HG02763 (cell line): ENCODE data around the gene GAL3ST1.
"Not testable (repeated sequence)": the region's sequence is repeated elsewhere in the genome, so short reads cannot be mapped to it uniquely, and the experiment has no call there.

Experiments used
- ATAC-seq: cut with Tn5 transposase; IDR thresholded peaks from one replicate; pipeline ENCODE4 v1.9.1; 2021; ENCODE audit warnings: mild to moderate bottlenecking, moderate library complexity; ENCODE audit not compliant: unreplicated experiment

The GAL3ST1 gene, protein sequence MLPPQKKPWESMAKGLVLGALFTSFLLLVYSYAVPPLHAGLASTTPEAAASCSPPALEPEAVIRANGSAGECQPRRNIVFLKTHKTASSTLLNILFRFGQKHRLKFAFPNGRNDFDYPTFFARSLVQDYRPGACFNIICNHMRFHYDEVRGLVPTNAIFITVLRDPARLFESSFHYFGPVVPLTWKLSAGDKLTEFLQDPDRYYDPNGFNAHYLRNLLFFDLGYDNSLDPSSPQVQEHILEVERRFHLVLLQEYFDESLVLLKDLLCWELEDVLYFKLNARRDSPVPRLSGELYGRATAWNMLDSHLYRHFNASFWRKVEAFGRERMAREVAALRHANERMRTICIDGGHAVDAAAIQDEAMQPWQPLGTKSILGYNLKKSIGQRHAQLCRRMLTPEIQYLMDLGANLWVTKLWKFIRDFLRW

DNA sequence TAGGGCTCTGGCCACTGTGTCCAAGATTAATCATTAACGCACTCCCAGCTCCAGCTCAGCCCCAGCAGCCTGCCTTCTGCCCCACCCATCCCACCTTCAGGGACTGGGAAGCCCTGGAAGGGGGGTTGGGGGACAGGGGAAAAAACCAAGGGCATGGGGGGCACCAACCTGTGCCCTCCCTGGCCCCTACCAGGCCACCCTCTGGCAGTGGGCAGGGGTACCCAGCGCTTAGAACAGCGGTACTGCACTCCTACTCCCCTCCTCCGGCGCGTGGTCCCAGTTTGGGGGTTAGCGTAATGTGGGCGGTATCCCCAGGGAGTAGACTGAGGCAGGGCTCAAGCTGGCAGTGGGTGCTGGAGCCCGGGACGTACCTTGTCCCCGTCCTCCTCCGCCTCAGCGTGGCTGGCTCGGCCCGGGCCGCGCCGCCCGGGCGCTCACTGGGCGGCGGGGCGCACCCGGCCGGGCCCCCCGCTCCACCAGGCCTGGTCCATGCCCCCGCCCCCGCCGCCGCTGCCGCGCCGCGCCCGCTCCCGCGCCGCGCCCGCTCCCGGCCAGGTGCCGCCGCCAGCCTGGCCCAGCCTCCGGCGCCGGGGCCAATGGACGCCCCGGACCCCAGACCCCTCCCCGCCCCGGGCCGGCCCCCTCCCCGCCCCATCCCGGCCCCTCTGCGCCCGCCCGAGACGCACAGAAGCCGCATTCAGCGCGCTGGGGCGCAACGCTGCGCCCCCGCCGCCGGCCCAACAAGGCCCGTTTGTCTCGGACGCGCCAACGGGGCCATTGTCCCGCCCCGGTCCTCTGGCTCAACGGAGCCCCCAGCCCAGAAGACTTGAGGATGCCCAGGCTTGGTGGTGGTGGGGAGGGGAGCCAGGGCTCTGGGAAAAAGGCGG lies at the start of gene GAL3ST1:
Gene GAL3ST1 (minus strand): TSS at position 571 of the 887 bp plus-strand sequence. CDS start 17,273 bp downstream, outside the sequence.
- no peak for ATAC-seq

DNA sequence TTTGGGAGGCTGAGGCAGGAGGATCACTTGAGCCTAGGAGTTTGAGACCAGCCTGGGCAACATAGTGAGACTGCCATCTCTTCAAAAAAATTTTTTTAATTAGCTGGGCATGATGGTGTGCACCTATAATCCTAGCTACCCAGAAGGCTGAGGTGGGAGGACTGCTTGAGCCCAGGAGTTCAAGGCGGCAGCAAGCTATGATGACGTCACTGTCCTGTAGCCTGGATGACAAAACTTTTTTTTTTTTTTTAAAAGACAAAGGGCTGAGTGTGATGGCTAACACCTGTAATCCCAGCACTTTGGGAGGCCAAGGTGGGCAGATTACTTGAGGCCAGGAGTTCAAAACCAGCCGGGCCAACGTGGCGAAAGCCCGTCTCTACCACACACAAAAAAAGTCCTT lies 45.4 kb upstream of the GAL3ST1 start:
- ATAC-seq = not testable (repeated sequence)

DNA sequence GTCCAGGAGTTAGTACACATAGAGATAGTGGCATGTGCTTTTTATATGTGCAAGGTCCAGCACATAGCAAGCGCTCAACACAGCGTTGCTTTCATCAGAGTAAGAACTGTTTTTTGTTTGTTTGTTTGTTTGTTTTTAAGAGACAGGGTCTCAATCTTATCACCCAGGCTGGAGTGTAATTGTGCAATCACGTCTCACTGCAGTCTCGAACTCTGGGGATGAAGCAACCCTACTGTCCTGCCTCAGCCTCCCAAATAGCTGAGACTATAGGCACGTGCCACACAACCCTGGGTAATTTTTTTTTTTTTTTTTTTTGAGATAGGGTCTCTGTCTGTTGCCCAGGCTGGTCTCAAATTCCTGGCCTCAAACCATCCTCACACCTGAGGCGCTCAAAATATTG lies 43.4 kb upstream of the GAL3ST1 start:
- no peak for ATAC-seq

DNA sequence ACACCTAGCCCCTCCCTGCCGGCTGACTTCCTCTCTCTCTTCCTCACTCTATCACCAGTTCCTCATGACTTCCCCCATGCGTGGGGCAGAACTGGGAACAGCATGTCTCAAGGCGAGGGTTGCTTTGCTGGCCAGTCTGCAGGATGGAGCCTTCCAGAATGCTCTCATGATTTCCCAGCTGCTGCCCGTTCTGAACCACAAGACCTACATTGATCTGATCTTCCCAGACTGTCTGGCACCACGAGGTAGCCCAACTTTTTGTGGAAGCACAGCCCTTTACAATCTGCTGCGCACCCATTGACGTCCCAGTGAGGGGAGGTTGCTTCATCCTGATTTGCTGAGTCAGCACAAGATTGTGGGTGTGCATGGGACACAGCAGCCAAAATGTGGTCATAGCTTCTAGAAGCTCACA lies 41.1 kb upstream of the GAL3ST1 start:
- no peak for ATAC-seq

DNA sequence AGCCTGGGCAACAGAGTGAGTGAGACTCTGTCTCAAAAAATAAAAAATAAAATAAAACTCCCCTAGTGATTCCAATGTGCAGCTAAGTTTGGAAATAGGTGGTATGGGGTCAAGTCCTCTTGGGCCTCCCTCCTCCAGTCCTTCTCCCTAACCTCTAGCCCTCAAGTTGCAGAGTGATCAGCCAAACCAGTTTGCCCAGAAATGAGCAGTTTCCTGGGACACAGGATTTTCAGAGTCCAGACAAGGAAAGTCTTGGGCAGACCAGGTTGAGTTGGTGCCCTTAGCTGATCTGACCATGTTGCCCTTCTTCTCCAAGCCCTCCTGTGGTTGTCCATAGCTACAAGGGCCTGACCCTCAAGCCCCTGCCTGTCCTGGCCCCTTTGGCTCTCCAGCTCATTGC lies 40.4 kb upstream of the GAL3ST1 start:
- ATAC-seq = no peak

DNA sequence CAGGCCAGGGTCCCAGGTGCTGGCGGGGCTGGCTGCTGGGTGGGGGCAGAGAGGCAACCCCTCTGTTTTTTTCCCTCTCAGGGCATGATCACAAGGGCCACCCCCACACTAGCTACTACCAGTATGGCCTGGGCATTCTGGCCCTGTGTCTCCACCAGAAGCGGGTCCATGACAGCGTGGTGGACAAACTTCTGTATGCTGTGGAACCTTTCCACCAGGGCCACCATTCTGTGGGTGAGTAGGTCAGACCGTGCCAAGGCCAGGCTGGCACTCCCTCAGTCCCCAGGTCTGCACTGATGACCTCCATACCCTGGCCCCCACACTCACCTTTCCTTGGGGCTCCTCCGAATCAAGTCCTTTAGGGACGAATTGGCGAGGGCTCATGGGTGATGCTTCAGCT lies 39.8 kb upstream of the GAL3ST1 start:
- ATAC-seq = no peak

DNA sequence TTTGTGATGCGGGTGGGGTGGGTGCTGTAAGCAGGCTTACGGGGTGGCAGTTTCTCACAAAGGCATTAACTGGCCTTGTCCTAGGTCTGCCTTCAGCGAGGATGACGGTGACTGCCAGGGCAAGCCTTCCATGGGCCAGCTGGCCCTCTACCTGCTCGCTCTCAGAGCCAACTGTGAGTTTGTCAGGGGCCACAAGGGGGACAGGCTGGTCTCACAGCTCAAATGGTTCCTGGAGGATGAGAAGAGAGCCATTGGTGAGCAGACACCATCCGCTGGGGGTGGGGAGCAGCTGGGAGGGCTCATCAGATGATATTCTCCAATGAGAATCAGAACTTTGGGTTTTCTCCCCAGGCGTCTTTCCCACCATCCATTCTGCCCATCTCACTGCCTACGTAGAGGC lies 38.3 kb upstream of the GAL3ST1 start:
- ATAC-seq = no peak

DNA sequence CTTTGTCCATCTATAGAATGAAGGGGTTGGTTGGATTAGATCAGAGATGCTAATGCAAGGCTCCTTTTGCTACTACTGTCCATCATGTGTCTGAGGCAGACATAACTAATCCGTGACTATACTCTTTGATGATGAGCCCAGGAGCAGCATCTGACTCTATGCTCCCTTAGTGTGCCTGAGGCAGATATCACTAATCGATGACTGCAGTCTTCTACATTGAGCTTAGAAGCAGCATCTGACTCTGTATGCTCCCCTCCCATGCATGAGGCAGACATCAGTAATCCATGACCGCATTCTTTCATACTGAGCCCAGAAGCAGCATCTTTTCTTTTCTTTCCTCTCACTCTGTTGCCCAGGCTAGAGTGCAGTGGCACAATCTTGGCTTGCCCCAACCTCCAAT lies 36.7 kb upstream of the GAL3ST1 start:
- no peak for ATAC-seq

DNA sequence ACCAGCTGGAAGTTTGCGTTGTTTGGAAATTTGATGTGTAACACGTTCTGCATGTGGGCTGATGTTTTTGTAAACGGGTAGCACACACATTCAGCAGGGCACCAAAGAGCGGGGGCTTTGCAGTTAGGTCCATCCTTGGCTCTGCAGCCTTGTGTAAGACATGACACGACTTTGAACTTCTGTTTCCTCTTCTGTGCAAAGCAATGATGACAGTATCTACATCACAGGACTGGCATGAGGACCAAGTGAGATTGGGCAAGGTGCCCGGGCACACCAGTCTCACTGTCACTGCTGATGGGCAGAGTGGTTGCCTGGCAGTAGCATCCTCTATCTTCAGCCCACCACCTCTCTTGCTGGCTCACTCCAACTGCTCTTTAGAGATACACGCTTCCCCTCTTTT lies 35.8 kb upstream of the GAL3ST1 start:
- ATAC-seq = no peak

DNA sequence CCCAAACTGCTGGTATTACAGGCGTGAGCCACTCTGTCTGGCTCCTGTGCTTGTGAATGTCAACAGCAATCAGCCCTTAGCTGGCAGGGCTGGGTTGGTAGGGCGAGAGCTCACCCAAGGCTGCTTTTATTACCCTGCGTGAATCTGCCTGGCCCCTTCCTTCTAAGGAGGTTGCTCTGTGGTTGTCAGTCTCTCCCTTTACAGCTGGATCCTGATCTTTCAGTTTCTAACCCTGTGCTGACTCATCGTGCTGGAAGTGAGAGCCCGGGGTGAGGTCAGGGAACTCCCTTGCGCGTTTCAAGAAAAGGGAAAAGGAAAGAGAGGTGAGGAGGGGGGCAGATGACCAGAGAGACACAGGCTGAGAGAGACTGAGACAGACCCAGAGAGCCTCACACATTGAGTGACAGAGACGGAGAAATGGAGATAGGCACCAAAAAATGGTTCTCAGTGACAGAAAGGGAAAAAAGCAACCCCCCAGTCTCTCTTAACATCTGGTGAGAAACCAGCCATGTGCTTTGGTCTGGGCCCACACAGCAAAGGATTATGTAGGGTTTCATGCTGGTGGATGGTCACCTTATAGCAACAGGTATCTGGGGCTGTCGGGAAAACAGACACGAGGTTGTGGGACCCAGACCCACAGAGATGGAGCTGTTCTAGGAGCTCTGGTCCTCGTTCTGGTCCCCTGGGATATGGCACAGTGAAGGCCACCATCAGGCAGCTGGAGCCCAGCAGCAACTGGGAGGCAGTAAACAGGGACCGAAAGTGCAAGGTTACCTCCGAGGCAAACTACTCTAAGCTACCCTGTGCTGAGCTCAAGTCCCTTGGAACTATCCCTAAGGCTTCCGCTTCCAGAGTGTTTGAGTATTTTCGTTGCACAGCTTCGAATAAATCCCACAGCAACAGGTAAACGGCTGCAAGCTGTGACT lies 35.1 kb upstream of the GAL3ST1 start:
- no peak for ATAC-seq

DNA sequence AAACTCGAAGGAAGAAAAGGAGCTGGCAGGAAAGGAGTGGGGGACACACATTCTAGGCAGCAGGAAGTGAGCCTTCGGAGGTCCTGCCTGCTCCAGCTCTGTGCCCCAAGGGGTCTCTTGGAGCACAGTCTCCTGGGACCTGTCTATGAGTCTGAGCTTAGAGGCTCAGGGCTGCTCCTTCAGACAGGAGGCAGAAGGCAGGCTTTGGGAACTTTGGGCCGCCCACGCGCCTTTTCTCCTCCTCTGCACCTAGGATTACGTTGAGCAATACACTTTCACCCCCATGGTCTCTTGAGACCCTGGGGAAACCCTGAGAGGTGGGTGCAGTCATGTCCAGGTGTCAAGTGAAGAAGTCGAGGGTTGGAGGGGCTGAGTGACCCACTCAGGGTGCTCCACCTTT lies 33.5 kb upstream of the GAL3ST1 start:
- no peak for ATAC-seq

DNA sequence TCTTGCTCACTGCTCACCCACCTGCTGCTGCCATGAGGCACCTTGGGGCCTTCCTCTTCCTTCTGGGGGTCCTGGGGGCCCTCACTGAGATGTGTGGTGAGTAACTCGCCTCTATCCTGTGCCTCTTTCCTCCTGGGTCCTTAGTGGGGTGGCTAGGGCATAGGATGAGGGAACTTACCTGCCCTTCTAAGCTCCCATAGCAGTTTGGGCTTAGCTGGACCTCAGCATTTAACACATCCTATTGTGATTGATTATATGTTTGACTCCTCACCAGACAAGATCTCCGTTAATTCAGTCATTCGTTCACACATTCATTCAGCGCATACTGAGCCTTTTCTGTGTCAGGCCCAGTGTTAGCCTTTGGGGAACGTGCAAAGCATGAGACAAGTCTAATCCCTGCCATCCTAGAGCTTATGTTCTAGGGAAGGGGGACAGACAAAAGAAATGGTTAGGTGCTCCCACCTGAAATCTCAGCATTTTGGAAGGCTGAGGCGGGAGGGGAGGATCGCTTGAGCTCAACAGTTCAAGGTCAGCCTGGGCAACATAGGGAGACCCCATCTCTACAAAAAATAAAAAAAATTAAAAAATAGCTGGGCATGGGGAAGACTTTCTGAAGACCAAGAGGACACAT lies 33.0 kb upstream of the GAL3ST1 start:
- no peak for ATAC-seq

DNA sequence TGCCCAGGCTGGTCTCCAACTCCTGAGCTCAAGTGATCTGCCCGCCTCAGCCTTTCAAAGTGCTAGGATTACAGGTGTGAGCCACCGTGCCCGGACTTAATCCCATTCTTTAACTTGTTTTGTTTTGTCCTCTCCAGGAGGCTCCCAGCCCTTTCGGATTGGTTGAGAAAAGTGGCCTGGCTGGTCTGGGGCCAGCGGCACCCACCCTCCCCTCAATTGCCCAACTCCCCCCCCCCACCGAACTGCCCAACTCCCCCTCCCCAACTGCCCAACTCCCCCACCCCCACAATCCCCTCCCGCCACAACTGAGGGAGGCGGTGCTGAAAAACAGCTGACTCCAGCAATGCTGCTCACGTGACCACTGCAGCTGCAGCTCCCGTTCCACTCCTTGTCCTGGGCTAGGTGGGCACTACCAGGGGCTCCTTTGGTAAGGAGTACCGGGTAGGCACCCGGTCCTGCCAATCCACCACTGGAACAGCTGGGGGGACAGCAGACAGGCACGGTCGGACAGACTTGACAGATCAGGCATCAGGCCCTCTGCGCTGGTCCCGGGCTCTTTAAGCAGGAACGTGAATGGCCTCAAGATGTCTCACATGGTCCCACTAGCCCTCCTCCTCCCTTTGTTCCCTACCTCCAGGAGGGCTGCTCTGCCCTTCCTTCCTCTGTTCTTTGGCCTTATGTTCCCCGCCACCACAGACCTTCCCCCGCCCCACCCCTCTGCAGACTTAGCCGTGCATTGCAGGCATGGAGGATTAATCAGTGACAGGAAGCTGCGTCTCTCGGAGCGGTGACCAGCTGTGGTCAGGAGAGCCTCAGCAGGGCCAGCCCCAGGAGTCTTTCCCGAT lies 32.2 kb upstream of the GAL3ST1 start, which contains the start of gene TCN2:
Gene TCN2 (plus strand): TSS at position 720 of the 845 bp plus-strand sequence. CDS start 158 bp downstream, outside the sequence.
- ATAC-seq = no peak

DNA sequence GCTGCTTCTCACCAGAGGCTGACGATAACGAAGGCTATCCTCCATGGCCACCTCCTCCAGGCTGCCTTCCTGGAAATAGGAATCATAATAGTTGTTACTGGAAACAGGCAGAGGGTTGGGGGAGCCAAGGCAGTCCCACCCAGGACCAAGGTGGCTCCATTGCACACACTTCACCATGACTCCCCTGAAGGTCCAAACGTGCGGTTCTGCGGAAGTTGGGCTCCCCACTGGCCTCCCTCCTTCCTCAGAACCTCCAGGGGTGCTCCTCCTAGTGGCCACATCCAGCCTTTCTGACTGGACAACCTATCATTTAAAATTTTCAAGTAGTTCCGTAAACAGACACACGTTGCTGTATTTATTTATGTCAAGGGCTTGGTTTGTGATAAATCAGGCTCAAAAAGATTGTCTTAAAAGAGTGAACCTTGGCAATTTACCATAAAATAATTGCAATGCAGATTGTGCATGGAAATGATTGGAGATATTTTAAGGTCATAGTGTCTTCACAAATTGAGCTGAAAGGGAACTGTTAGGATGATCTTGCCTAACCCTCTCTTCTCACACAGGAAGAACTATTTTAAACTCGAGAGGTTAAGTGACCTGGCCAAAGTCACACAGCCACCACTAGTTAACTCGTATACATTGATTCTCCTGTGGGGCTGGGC lies 31.1 kb upstream of the GAL3ST1 start:
- no peak for ATAC-seq

DNA sequence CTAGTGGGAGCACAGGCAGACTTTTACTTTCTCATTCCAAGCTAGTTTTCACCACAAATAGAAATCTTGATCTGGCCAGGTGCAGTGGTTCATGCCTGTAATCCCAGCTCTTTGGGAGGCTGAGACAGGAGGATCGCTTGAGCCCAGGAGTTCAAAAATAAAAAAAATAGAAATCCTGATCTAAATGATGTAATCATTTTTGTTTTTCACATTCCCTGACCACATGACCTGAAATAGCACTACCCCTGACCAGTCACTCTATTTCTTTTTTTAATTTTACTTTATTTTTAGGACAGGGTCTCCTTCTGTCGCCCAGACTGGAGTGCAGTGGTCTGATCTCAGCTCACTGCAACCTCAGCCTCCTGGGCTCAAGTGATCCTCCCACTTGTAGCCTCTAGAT lies 30.3 kb upstream of the GAL3ST1 start:
- ATAC-seq = no peak

DNA sequence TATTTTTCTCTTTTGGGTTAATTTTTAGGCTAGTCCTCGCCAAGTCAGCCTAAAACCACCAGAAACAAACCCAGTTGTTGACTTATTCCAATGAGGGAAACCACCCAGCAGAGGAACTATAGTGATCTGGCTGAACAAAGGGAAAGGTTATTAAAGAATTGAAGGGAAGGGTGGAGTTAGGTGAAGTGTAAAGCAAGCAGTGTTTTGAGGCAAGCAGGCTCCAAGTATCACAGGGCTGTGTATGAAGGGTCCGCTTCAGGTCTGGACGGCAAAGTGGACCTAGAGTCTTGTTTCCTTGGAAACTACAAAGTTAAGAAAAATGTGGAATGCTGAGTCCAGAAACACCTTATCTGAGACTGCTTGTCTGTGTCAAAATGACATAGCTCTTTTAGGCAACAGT lies 29.3 kb upstream of the GAL3ST1 start:
- ATAC-seq = no peak

DNA sequence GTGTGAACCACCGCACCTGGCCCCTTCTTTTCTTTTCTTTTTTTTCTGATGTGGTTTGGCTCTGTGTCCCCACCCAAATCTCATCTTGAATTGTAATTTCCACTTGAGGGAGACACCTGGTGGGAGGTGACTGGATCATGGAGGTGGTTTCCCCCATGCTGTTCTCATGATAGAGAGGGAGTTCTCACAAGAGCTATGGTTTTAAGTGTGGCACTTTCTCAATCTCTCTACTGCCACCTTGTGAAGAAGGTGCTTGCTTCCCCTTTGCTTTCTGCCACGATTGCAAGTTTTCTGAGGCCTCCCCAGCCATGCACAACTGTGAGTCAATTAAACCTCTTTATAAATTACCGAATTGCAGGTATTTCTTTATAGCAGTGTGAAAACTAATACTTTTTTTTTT lies 27.6 kb upstream of the GAL3ST1 start:
- no peak for ATAC-seq

DNA sequence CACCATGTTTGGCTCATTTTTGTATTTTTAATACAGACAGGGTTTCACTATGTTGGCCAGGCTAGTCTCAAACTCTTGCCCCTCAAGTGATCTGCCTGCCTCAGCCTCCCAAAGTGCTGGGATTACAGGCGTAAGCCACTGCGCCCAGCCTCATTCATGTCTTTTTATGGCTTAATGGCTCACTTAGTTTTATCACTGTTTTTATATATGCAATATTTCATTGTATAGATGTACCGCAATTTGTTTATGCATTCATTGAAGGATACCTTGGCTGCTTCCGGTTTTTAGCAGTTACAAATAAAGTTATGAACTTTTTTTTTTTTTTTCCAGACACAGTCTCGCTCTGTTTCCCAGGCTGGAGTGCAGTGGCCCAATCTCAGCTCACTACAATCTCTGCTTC lies 27.0 kb upstream of the GAL3ST1 start:
- no peak for ATAC-seq

DNA sequence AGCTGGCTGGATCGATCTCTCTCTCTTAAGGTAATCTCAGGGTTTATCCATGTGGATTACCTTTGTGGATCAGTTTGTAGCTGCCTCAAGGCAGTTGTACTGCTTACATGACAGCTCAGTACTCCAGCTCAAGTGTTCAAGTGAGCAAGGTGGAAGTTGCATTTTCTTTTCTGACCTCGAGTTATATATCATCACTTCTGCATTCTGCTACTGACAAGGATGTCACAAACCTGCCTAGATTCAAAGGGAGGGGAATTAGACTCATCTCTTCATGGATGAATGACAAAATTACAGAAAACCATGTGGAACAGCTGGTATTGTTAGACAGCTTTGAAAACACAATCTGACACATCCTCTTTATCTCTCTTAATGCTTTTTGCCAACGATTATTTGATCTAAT lies 26.5 kb upstream of the GAL3ST1 start:
- no peak for ATAC-seq
